HL-60 (cell line): ENCODE measurements around the gene MACROD2.

ENCODE experiments used
- DNase-seq, 2 experiments: peaks; one replicate each; pipeline ENCODE4 v3.0.0-alpha.2; 2010 to 2020; ENCODE audit warnings: low read depth in 1 of 2, low spot score in 1 of 2
- H3K27ac ChIP-seq: fragments of 250-450 bp; sonication (Bioruptor Pico); replicated peaks from 2 replicates; pipeline ENCODE4 v1.5.1; 2020; ENCODE audit warnings: mild to moderate bottlenecking, moderate library complexity
- H3K27me3 ChIP-seq: fragments of 250-450 bp; sonication (Bioruptor Pico); 2 replicates; pipeline ENCODE4 v1.5.1; 2021; ENCODE audit warnings: mild to moderate bottlenecking, moderate library complexity; ENCODE audit not compliant: insufficient read depth, poor library complexity, severe bottlenecking
- H3K4me3 ChIP-seq: replicated peaks from 2 replicates; pipeline ENCODE4 v1.5.1; 2011; ENCODE audit warnings: mild to moderate bottlenecking, control low read depth, low read length; ENCODE audit not compliant: insufficient read depth
- CTCF ChIP-seq: IDR thresholded peaks from one replicate; pipeline ENCODE4 v1.5.1; 2011; ENCODE audit warnings: low read length, control low read depth, inconsistent platforms; ENCODE audit not compliant: insufficient read depth
- GABPA ChIP-seq: IDR thresholded peaks from 2 replicates; pipeline ENCODE4 v1.6.1; 2012; ENCODE audit warnings: low read depth
- POLR2AphosphoS5 ChIP-seq: IDR thresholded peaks from 2 replicates; pipeline ENCODE4 v1.6.1; 2012; ENCODE audit warnings: low read depth
- REST ChIP-seq: IDR thresholded peaks from 2 replicates; pipeline ENCODE4 v1.6.1; 2012; ENCODE audit warnings: low read depth; ENCODE audit not compliant: insufficient replicate concordance
- SPI1 ChIP-seq: IDR thresholded peaks from 2 replicates; pipeline ENCODE4 v1.6.1; 2012; ENCODE audit warnings: low read depth, mild to moderate bottlenecking, borderline replicate concordance

MACROD2 gene

GRCh38 chr20:15563836-15564235 lies 1568.5 kb downstream of the MACROD2 start:
- DNase-seq = no peak
- TF ChIP-seq SPI1 (no peak), REST (no peak), CTCF (no peak), GABPA (no peak), POLR2AphosphoS5 (no peak)
- H3K27me3 ChIP-seq = no peaks in the 10 kb centered on the region
- H3K4me3 ChIP-seq = no peak overlapping the region
- H3K27ac ChIP-seq = no peak overlapping the region

- DNase-seq = no peak
- Histone ChIP-seq H3K27ac (no peak overlapping the region), H3K4me3 (no peak overlapping the region), H3K27me3 (no peaks in the 10 kb centered on the region)
- TF ChIP-seq POLR2AphosphoS5 = no peak
- TF ChIP-seq CTCF = no peak
- no peak for TF ChIP-seq GABPA
- no peak for TF ChIP-seq REST
- TF ChIP-seq SPI1 = no peak
Observed at GRCh38 chr20:15564981-15565380, 1569.7 kb downstream of the MACROD2 start.

- H3K27ac ChIP-seq = no peak overlapping the region
- DNase-seq = no peak
- TF ChIP-seq REST = no peak
- TF ChIP-seq SPI1 = no peak
- no peak for TF ChIP-seq POLR2AphosphoS5
- TF ChIP-seq CTCF = no peak
- no peak for TF ChIP-seq GABPA
- H3K27me3 ChIP-seq = no peaks in the 10 kb centered on the region
- no peak overlapping the region for H3K4me3 ChIP-seq
Observed at GRCh38 chr20:15565786-15566185, 1570.5 kb downstream of the MACROD2 start.
